Liver (tissue), 9 donors: ENCODE measurements around the gene NAA50. TPM values are rescaled to one million over a fixed set of nuclear protein-coding genes. Genes with fewer than 3 reads are reported as not detected.

ENCODE experiments used
- DNase-seq: peaks from one replicate; pipeline ENCODE4 v3.0.0-alpha.2; 2017; ENCODE audit warnings: low spot score
- H3K27ac ChIP-seq, 2 donors: one replicate each; pipeline ENCODE4 v1.7.0; 2013; ENCODE audit warnings: inconsistent platforms in 2 of 2, low read length in 2 of 2, control low read depth in 1 of 2, low read depth in 1 of 2, mild to moderate bottlenecking in 1 of 2
- H3K27me3 ChIP-seq, 4 donors: one replicate each; pipeline versions ENCODE4 v1.6.1 to v1.7.0; 2013; ENCODE audit warnings: low read length in 3 of 4, inconsistent platforms in 1 of 4, mild to moderate bottlenecking in 1 of 4, moderate library complexity in 1 of 4; ENCODE audit not compliant: control insufficient read depth in 4 of 4, insufficient read depth in 4 of 4
- H3K36me3 ChIP-seq, 4 donors: one replicate each; pipeline versions ENCODE4 v1.6.1 to v1.7.0; 2013; ENCODE audit warnings: low read length in 3 of 4, mild to moderate bottlenecking in 3 of 4, low read depth in 1 of 4, moderate library complexity in 1 of 4; ENCODE audit not compliant: control insufficient read depth in 4 of 4, insufficient read depth in 3 of 4
- H3K4me1 ChIP-seq, 4 donors: one replicate each; pipeline versions ENCODE4 v1.6.1 to v1.7.0; 2013; ENCODE audit warnings: low read length in 3 of 4, mild to moderate bottlenecking in 3 of 4, moderate library complexity in 1 of 4; ENCODE audit not compliant: control insufficient read depth in 4 of 4, insufficient read depth in 4 of 4
- H3K4me3 ChIP-seq, 3 donors: one replicate each; pipeline versions ENCODE4 v1.6.1 to v1.7.0; 2013; ENCODE audit warnings: low read length in 3 of 3, control low read depth in 1 of 3, low read depth in 1 of 3, mild to moderate bottlenecking in 1 of 3
- H3K9ac ChIP-seq, 2 donors: one replicate each; pipeline ENCODE4 v1.7.0; 2013; ENCODE audit warnings: low read length in 2 of 2, mild to moderate bottlenecking in 2 of 2, moderate library complexity in 2 of 2, control low read depth in 1 of 2, low read depth in 1 of 2
- H3K9me3 ChIP-seq, 4 donors: one replicate each; pipeline versions ENCODE4 v1.6.1 to v1.7.0; 2013; ENCODE audit warnings: low read length in 3 of 4; ENCODE audit not compliant: control insufficient read depth in 4 of 4
- EGR1 ChIP-seq, 2 donors: IDR thresholded peaks; 2 replicates each; pipeline ENCODE4 v1.6.1; 2016 to 2018; ENCODE audit warnings: antibody characterized with exemption in 2 of 2, low read depth in 2 of 2
- FOXA1 ChIP-seq: IDR thresholded peaks from 2 replicates; pipeline ENCODE4 v1.6.1; 2016; ENCODE audit warnings: antibody characterized with exemption
- FOXA2 ChIP-seq: IDR thresholded peaks from 2 replicates; pipeline ENCODE4 v1.6.1; 2016; ENCODE audit warnings: antibody characterized with exemption
- GABPA ChIP-seq, 2 donors: IDR thresholded peaks in 1 of 2; conservative IDR thresholded peaks in 1 of 2; 2 replicates each; pipeline ENCODE4 v1.6.1; 2016; ENCODE audit warnings: antibody characterized with exemption in 2 of 2, mild to moderate bottlenecking in 1 of 2, moderate library complexity in 1 of 2
- HNF4A ChIP-seq, 2 donors: conservative IDR thresholded peaks; 2 replicates each; pipeline ENCODE4 v1.6.1; 2016; ENCODE audit warnings: antibody characterized with exemption in 2 of 2, mild to moderate bottlenecking in 2 of 2
- HNF4G ChIP-seq: IDR thresholded peaks from 2 replicates; pipeline ENCODE4 v1.6.1; 2016; ENCODE audit warnings: antibody characterized with exemption
- JUND ChIP-seq, 2 donors: IDR thresholded peaks; 2 replicates each; pipeline ENCODE4 v1.6.1; 2016; ENCODE audit warnings: antibody characterized with exemption in 2 of 2
- NR2F2 ChIP-seq: IDR thresholded peaks from 2 replicates; pipeline ENCODE4 v1.6.1; 2016; ENCODE audit warnings: antibody characterized with exemption
- RAD21 ChIP-seq, 2 donors: IDR thresholded peaks; 2 replicates each; pipeline ENCODE4 v1.6.1; 2016; ENCODE audit warnings: antibody characterized with exemption in 2 of 2, mild to moderate bottlenecking in 2 of 2
- RXRA ChIP-seq, 2 donors: IDR thresholded peaks; 2 replicates each; pipeline ENCODE4 v1.6.1; 2017 to 2018; ENCODE audit warnings: antibody characterized with exemption in 2 of 2, mild to moderate bottlenecking in 1 of 2
- SP1 ChIP-seq: IDR thresholded peaks from 2 replicates; pipeline ENCODE4 v1.6.1; 2018; ENCODE audit warnings: antibody characterized with exemption, mild to moderate bottlenecking
- TAF1 ChIP-seq: conservative IDR thresholded peaks from 2 replicates; pipeline ENCODE4 v1.6.1; 2016; ENCODE audit warnings: antibody characterized with exemption, mild to moderate bottlenecking
- YY1 ChIP-seq: IDR thresholded peaks from 2 replicates; pipeline ENCODE4 v1.6.1; 2016; ENCODE audit warnings: antibody characterized with exemption, mild to moderate bottlenecking
- WGBS: extraction: QIAGEN DNeasy Blood & Tissue Kit; methylation state at CpG from one replicate; pipeline ENCODE4 v1.1.7; 2013; 5-methylcytosine and 5-hydroxymethylcytosine counted together
- polyA plus RNA-seq, 2 donors: library from polyadenylated mRNA; stranded (reverse) in 1 of 2; unstranded in 1 of 2; fragments of 200-250 nt in 1 of 2; fragments of >200 nt in 1 of 2; fragmentation: Nextera tagmentation in 1 of 2; extraction: Ambion mirVana in 1 of 2; gene quantifications; one replicate each; pipeline versions ENCODE4 v1.2.1 to v1.2.3, GENCODE V29; 2013 to 2015
- total RNA-seq, 2 donors: library from RNA; depleted of rRNA; stranded (reverse); fragments of >200 nt; gene quantifications; one replicate each; pipeline ENCODE4 v1.2.3, GENCODE V29; 2014
- TF ChIP-seq, protein P1 (sequence below): IDR thresholded peaks from 2 replicates; pipeline ENCODE4 v1.6.1; 2016; ENCODE audit warnings: antibody characterized with exemption
- TF ChIP-seq, protein P2 (sequence below): IDR thresholded peaks from 2 replicates; pipeline ENCODE4 v1.6.1; 2016; ENCODE audit warnings: antibody characterized with exemption
- TF ChIP-seq, protein P3 (sequence below): IDR thresholded peaks from 2 replicates; pipeline ENCODE4 v1.6.1; 2016; ENCODE audit warnings: antibody characterized with exemption
- TF ChIP-seq, protein P4 (sequence below): IDR thresholded peaks from 2 replicates; pipeline ENCODE4 v1.6.1; 2016; ENCODE audit warnings: antibody characterized with exemption, mild to moderate bottlenecking
- TF ChIP-seq, protein P5 (sequence below): fragments of 150-350 bp; IDR thresholded peaks from 2 replicates; pipeline ENCODE4 v1.5.1; 2017; ENCODE audit warnings: improper control_type of control experiment, low read depth, low read length; ENCODE audit not compliant: missing input control
- donor health status: healthy.
- donor health status: healthy.
- donor health status: healthy.
- donor health status: healthy.
- donor health status: healthy.

The NAA50 gene
- total and polyA plus RNA-seq, 4 donors, result 37.3 to 162 (median 73.9) TPM

DNA sequence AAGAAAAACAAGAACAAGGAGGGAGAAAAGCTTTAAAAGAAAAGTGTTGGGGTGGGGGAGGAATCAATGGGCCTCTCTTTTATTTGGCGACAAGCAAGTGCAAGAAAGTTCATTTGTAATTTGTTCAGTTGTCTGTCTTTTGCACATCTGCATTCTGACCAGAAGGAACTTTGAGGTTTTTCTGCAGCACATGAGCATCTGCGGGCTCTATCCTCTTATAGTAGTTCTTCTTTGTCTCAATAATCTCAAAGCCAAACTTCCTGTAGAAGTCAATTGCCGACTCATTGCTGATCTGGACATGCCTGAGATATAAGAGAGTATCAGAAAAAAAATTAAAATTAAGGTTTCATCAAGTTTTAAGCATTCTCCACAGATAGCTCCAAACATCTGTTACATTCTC, 24.4 kb downstream of the NAA50 start:
- H3K9me3 ChIP-seq, result no peaks in the 10 kb centered on the region
- peaks cover 1 to 21% (median 15%) of the 10 kb centered on the region in 4 donors for H3K36me3 ChIP-seq
- 83% methylated on average over 3 of the region's 3 CpGs for WGBS

DNA sequence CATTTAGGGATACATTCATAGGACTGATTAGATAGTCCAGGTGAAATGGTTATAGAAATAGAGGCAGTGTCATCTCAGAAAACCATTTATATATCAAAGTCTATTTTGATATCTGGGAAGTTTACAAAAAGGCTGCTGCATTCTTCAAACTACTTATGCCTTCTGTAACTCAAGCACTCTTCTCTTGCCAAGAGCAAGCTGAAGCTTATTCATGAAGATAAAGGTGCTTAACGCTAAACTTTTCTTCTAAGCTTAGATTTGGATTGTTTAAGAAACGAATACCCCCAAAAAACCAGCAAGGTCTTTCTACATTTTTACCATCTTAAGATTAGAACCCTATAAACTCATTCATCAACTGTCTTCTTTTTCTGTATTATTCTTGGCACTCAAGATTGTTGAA, 26.3 kb downstream of the NAA50 start:
- Histone ChIP-seq H3K9ac (no peak overlapping the region), H3K9me3 (no peaks in the 10 kb centered on the region), H3K4me3 (no peak overlapping the region), H3K4me1 (peaks cover 0 to 1% (median 0%) of the 10 kb centered on the region in 4 donors), H3K27me3 (no peaks in the 10 kb centered on the region), H3K27ac (no peak overlapping the region), H3K36me3 (peaks cover 1 to 21% (median 15%) of the 10 kb centered on the region in 4 donors)
- TF ChIP-seq, protein P1, sequence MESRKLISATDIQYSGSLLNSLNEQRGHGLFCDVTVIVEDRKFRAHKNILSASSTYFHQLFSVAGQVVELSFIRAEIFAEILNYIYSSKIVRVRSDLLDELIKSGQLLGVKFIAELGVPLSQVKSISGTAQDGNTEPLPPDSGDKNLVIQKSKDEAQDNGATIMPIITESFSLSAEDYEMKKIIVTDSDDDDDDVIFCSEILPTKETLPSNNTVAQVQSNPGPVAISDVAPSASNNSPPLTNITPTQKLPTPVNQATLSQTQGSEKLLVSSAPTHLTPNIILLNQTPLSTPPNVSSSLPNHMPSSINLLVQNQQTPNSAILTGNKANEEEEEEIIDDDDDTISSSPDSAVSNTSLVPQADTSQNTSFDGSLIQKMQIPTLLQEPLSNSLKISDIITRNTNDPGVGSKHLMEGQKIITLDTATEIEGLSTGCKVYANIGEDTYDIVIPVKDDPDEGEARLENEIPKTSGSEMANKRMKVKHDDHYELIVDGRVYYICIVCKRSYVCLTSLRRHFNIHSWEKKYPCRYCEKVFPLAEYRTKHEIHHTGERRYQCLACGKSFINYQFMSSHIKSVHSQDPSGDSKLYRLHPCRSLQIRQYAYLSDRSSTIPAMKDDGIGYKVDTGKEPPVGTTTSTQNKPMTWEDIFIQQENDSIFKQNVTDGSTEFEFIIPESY, result no peak
- no peak for TF ChIP-seq GABPA (IDR thresholded peaks at IDR 0.05 in 1 of 2, conservative IDR thresholded peaks at IDR 0.05 in 1 of 2)
- TF ChIP-seq NR2F2, result no peak
- no peak for TF ChIP-seq HNF4A (conservative IDR thresholded peaks at IDR 0.05)
- no peak for TF ChIP-seq HNF4G
- no peak for TF ChIP-seq FOXA2
- TF ChIP-seq RXRA (IDR thresholded peaks at IDR 0.05), result no peak
- TF ChIP-seq, protein P2, sequence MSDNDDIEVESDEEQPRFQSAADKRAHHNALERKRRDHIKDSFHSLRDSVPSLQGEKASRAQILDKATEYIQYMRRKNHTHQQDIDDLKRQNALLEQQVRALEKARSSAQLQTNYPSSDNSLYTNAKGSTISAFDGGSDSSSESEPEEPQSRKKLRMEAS, result no peak
- DNase-seq, result no peak
- WGBS, result 87% methylated on average over 2 of the region's 2 CpGs

More for the DNA sequence above, 24.4 kb downstream of the NAA50 start:
- peaks cover 0 to 1% (median 0%) of the 10 kb centered on the region in 4 donors for H3K4me1 ChIP-seq
- TF ChIP-seq SP1, result no peak
- H3K4me3 ChIP-seq, result no peak overlapping the region
- H3K27me3 ChIP-seq, result no peaks in the 10 kb centered on the region
- DNase-seq, result no peak
- no peak overlapping the region for H3K9ac ChIP-seq
- H3K27ac ChIP-seq, result no peak overlapping the region

DNA sequence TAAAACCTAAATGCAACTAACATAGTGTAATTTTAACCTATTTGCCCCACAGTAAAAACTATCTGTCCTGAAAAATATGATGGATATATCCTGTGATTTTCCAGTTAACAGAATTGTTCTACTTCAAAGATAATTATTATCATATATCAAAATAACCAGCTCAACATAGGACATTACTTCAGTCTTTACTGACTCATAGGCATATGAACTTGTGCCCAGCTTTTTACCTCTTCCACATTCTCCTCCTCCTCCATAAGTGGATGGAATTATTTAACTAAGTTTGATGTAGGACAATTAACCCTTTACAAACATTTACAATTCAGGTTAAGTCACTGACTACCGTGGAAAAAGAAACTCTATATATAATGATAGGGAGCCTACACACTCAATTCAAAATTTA, 26.8 kb downstream of the NAA50 start:
- Histone ChIP-seq H3K9ac (no peak overlapping the region), H3K4me3 (no peak overlapping the region), H3K4me1 (peaks cover 0 to 1% (median 0%) of the 10 kb centered on the region in 4 donors), H3K27me3 (no peaks in the 10 kb centered on the region), H3K27ac (no peak overlapping the region), H3K9me3 (no peaks in the 10 kb centered on the region), H3K36me3 (peaks cover 1 to 21% (median 15%) of the 10 kb centered on the region in 4 donors)
- DNase-seq, result no peak
- no peak for TF ChIP-seq EGR1 (IDR thresholded peaks at IDR 0.05; ENCODE audit: low read depth in 2 of 2)
- no peak for TF ChIP-seq HNF4G
- TF ChIP-seq NR2F2, result no peak
- TF ChIP-seq SP1, result no peak
- TF ChIP-seq, protein P2, result no peak
- TF ChIP-seq, protein P3, sequence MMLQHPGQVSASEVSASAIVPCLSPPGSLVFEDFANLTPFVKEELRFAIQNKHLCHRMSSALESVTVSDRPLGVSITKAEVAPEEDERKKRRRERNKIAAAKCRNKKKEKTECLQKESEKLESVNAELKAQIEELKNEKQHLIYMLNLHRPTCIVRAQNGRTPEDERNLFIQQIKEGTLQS, result no peak
- TF ChIP-seq TAF1, result no peak
- TF ChIP-seq JUND (IDR thresholded peaks at IDR 0.05), result no peak
- TF ChIP-seq FOXA1, result no peak
- no peak for TF ChIP-seq RAD21 (IDR thresholded peaks at IDR 0.05)
- no peak for TF ChIP-seq YY1
- TF ChIP-seq, protein P4, sequence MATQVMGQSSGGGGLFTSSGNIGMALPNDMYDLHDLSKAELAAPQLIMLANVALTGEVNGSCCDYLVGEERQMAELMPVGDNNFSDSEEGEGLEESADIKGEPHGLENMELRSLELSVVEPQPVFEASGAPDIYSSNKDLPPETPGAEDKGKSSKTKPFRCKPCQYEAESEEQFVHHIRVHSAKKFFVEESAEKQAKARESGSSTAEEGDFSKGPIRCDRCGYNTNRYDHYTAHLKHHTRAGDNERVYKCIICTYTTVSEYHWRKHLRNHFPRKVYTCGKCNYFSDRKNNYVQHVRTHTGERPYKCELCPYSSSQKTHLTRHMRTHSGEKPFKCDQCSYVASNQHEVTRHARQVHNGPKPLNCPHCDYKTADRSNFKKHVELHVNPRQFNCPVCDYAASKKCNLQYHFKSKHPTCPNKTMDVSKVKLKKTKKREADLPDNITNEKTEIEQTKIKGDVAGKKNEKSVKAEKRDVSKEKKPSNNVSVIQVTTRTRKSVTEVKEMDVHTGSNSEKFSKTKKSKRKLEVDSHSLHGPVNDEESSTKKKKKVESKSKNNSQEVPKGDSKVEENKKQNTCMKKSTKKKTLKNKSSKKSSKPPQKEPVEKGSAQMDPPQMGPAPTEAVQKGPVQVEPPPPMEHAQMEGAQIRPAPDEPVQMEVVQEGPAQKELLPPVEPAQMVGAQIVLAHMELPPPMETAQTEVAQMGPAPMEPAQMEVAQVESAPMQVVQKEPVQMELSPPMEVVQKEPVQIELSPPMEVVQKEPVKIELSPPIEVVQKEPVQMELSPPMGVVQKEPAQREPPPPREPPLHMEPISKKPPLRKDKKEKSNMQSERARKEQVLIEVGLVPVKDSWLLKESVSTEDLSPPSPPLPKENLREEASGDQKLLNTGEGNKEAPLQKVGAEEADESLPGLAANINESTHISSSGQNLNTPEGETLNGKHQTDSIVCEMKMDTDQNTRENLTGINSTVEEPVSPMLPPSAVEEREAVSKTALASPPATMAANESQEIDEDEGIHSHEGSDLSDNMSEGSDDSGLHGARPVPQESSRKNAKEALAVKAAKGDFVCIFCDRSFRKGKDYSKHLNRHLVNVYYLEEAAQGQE, result no peak
- TF ChIP-seq GABPA (IDR thresholded peaks at IDR 0.05 in 1 of 2, conservative IDR thresholded peaks at IDR 0.05 in 1 of 2), result no peak
- TF ChIP-seq RXRA (IDR thresholded peaks at IDR 0.05), result no peak
- TF ChIP-seq, protein P5, sequence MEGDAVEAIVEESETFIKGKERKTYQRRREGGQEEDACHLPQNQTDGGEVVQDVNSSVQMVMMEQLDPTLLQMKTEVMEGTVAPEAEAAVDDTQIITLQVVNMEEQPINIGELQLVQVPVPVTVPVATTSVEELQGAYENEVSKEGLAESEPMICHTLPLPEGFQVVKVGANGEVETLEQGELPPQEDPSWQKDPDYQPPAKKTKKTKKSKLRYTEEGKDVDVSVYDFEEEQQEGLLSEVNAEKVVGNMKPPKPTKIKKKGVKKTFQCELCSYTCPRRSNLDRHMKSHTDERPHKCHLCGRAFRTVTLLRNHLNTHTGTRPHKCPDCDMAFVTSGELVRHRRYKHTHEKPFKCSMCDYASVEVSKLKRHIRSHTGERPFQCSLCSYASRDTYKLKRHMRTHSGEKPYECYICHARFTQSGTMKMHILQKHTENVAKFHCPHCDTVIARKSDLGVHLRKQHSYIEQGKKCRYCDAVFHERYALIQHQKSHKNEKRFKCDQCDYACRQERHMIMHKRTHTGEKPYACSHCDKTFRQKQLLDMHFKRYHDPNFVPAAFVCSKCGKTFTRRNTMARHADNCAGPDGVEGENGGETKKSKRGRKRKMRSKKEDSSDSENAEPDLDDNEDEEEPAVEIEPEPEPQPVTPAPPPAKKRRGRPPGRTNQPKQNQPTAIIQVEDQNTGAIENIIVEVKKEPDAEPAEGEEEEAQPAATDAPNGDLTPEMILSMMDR, result no peak
- TF ChIP-seq FOXA2, result no peak
- TF ChIP-seq HNF4A (conservative IDR thresholded peaks at IDR 0.05), result no peak
- TF ChIP-seq, protein P1, result no peak
- 97% methylated on average over 1 of the region's 1 CpG for WGBS
